Endothelial cell of hepatic sinusoid (primary cell): ENCODE measurements around the gene IGF1.

Experiments used
- in situ Hi-C: cut with HindIII; loops from 2 replicates; pipeline ENCODE4 v1.10.0; 2017; ENCODE audit warnings: low sequenced_read_pairs

The IGF1 gene

GRCh38 chr12:102498471-102498870, 18.1 kb upstream of the IGF1 start:
- in situ Hi-C loops = no loop called here

DNA sequence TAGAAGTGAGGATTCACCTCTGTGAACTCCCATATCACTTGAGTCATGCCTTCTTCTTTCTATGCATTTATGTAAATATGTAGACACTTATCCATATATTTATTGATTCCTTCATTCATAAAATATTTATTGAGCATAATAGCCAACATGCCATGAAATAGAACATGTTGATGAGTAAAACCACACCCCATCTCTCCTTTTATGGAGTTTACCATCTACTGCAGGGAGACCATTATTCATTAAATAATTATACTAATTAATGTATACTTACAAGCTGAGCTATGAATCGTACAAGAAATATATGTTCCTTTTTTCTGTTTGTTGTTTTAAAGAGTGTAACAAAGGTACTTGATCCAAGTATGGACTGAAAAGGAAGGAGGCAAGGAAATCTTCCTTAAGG, 17.4 kb upstream of the IGF1 start:
- in situ Hi-C loops = no loop called here

DNA sequence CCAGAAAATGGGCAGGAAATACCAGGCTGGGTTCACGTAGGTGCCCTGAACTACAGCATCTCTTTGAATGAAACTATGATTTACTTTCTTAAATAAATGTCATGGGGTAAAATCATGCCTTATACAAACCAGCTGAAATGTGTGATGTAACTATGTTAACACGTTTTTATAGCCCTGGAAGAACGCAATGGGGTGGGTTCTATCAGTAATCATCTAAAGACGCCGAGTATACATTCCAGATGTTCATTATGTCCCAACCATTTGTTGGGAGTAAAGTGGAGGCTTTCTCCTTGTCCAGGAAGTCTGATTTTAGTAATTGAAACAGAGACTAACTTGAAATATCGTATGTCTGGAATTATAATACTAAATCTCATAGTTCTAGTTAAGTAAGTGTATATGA, 16.2 kb upstream of the IGF1 start:
- in situ Hi-C loops = no loop called here

DNA sequence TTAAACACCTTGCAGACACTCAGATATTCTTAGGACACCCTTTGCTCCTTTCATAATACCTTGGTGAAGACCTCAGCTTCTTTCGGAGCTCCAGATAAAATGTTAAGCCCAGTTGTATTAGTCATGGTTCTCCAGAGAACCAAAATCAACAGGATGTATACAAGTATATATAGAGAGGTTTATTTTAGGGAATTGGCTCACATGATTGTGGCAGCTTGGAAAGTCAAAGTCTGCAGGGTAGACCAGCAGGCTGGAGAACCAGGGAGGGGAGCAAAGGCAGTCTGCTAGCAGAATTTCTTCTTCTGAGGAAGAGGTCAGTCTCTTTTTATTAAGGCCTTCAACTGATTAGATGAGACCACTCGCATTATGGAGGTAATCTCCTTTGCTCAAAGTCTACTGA, 6.9 kb upstream of the IGF1 start:
- in situ Hi-C loops = no loop called here

DNA sequence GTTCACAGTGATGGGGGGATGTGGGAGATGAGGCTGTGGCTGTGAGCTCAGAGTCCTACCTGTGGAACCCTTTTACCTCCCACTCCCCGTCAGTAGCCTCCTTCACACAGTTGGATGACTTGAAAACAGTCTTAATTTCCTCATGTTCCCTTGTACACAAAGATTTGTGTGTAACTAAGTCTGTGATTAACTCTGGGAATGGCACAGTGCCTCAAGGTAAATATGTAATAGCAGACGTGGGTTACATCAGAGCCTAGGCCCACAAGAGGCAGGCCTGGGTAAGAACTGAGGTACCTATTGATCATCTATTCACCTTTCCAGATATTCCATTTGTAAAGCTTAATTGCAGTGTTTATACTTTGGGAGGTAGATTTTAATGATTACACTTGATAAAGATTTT, 5.8 kb upstream of the IGF1 start:
- in situ Hi-C loops = no loop called here

DNA sequence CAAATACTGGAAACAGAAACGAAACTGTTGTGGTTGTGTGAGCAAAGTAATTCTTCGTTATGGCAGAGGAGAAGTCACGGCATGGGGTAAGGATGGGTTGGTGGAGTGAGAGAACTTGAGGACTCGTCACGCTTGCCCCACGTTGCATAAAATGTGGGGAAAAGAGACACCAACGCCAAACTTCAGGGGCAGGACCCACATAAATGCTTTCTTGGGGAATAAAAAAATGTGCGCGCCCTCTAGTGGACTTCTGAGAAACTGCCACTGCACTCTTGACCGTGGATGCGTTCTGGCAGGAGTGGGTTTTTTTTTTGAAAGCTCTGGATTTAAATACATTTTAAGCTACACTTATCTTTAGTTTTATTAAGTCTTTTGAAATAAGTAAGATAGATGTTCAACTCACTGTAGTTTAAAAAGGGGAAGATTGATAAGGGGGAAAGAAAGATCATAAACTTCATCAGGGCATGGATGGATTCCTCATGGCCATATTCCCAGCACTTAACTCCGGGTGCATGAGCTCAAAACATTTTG, 4.1 kb upstream of the IGF1 start:
- in situ Hi-C loops = no loop called here

GRCh38 chr12:102484017-102484416, 3.7 kb upstream of the IGF1 start:
- in situ Hi-C loops = no loop called here

DNA sequence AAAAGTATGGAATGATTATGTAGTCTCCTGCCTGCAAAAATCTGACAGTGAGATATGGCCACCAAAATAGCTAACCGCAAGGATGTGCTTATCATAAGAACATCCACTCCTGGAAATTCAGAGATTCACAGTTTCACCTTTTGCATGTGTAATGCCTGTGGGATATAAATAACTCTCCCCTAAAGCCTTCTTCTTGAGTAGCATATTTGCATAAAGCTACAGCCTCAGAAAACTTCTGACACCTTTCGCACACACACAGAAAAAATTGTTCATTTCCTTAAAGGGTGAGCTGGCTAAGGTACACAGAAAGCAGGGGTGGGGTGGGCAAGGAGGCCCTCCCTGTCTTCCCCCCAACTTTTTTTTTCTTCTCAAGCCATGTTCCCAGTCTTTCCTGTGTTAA, 3.1 kb upstream of the IGF1 start:
- in situ Hi-C loops = no loop called here

DNA sequence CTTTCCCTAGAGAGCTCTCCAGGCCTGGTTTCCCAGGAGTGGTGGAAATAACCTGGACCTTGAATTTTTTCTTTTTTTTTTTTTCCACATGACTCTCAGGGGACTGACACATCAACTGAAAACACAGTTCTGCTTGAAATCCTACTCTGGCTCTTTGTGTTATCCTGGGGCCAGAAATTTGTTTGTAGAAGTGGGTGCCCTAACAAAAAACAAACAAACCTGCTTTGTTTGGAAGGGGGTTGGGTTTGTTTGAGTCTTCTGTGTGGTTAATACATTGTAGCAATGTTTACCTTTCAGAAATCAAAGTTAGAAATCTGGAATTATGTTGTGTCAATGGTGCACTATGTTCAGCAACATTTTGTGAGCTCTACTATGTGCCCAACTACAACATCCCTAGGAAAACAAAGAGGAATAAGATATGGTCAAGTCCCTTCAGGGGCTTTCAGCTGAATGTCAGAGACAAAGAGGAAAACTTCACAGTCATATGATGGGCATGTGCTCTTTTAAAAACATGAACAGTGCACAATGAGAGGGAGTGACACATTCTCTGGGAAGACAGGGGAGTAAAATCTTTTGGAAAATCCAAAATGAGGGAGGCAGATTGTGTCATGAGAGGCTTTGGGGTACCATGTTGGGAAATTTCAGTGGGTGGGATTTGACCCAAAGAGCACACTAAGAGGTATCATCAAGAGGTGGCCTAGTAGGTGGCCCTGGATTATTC, 1.5 kb upstream of the IGF1 start:
- in situ Hi-C loops = no loop called here

DNA sequence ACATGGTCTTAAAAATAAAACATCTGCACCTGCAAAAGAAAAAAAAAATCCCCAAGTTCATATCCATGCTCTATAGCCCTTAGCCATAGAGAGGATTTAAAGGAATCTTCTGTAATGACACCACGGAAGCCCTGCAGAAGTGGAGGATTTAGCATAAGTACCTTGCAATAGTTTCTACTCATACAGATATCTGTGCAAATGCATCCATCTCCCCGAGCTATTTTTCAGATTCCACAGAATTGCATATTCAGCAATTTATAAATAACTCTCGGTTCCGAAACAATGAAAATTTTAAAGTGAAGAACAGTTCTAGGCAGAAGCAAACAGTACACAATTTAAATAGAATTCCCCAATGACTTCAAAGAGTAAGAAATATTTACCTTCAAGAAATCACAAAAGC, 424 bp downstream of the IGF1 start:
- in situ Hi-C loops = no loop called here

DNA sequence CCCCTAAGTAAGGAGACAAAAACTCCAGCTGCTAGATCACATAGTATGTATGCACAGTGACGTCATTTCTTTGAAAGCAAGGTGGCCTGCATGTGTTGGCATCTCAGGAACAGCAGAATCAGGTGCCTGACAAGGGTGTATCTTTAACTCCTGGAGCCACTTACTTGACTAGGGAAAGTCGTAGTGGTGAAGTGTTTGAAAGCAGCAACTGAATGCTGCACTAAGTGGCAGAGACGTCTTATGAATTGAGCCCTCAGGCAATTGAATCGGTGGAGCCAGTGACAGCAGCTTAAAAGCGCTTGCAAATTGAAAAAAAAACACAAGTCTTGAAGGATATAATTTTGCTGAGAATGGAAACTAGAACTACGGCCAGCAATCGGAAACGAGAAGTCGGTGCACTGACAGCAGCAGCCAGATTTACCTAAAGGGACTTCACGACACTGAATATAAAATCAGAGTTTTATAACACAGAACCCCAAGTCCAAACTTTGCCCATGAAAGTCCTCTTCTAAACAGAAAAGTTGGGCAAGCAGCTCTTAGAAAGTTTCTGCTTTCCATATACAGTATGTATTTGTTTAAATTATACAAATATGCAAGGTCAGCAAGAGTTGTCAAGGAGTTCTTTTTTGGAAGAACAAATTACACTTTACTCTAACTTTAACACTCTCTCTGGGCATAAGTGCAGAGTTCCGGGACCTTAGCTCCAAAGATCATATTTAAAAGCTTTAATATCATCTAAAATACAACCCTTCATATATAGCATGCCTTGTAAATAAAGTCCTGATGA, 1.1 kb downstream of the IGF1 start:
- in situ Hi-C loops = no loop called here

- in situ Hi-C loops = no loop called here
Observed at GRCh38 chr12:102478405-102479098, 1.8 kb downstream of the IGF1 start.

DNA sequence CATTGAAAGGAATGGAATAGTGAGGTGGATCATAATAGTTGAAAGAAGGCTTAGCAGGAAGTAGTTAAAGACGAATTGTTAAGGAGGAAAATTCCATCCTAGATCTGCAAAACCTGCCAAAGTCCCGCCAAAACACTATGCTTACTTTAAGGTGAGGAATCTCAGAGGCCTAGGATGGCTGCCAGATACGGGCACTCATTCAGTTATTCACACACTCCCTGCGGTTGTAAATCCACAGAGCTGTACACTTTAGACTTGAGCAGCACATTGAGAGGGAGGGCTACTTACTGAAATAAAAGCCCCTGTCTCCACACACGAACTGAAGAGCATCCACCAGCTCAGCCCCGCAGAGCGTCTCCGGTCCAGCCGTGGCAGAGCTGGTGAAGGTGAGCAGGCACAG, 5.0 kb downstream of the IGF1 start:
- in situ Hi-C loops = no loop called here

- in situ Hi-C loops = no loop called here
Observed at GRCh38 chr12:102474438-102475064, 5.8 kb downstream of the IGF1 start.

- in situ Hi-C loops = no loop called here
Observed at GRCh38 chr12:102472496-102472895, 7.9 kb downstream of the IGF1 start.

DNA sequence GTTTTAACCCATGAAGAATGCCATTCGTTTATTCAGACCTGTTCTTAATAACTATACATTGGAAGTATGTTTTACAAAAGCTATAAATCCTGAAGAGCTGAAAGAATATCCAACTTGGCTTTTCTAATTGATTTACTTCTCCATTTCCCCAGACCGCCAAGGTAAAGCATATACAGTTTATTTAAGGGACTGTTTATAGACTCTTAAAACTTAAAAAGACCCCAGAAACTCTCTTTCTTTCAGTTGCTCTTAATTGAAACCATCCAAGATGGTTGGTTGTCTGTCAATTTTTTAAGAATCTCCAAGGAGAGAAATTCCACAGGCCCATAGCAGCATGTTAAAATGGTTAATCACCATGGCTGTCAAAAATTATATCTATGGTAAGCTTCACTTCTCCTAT, 8.8 kb downstream of the IGF1 start:
- in situ Hi-C loops = no loop called here

DNA sequence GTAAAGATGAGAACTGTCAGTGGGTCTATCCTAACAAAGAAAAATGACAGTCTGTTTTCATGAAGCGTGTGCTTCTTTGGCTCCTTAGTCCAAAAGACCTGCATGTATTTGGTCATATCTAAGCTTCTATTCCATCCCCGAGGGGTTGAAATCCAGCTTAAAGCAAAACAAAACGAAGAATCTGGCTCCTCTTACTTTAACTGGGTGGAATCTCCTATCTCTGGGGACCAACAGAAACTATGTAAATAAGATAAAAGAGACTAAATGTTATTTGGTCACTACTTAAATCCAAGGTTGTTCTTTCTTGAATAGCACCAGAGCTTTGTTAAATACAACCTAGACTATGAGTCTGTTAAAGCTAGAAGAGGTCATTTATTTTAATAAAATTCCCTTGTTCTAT, 9.4 kb downstream of the IGF1 start:
- in situ Hi-C loops = no loop called here

- in situ Hi-C loops = no loop called here
Observed at GRCh38 chr12:102468261-102468915, 12.0 kb downstream of the IGF1 start.

DNA sequence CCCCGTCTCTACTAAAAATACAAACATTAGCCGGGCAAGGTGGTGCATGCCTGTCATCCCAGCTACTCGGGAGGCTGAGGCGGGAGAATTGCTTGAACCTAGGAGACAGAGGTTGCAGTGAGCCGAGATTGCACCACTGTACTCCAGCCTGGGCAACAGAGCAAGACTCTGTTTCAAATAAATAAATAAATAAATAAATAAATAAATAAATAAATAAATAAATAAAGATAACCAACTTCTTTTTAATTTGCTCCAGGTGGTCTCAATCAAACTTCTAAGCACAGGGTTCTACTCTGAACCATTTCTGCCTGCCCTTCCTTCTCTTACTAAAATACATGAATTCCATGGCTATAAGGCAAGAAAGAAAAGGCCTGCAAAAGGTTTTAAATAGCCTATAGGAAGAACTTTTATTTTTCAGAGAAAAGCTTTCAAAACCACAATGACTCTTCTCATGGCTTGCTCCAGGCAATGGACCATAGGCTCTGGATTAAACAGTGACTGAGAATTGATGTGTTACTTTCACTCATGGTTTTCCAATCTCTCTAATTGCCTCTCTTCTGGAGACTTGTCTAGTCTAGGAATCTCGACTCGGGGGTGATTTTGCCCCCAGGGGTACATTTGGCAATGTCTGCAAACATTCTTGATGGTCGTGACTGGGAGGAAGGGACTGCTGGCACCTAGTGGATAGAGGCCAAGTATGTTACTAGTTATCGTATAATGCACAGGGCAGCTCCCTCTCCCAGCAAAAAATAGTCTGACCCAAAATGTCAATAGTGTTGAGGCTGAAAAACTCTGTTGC, 14.4 kb downstream of the IGF1 start:
- in situ Hi-C loops = no loop called here

DNA sequence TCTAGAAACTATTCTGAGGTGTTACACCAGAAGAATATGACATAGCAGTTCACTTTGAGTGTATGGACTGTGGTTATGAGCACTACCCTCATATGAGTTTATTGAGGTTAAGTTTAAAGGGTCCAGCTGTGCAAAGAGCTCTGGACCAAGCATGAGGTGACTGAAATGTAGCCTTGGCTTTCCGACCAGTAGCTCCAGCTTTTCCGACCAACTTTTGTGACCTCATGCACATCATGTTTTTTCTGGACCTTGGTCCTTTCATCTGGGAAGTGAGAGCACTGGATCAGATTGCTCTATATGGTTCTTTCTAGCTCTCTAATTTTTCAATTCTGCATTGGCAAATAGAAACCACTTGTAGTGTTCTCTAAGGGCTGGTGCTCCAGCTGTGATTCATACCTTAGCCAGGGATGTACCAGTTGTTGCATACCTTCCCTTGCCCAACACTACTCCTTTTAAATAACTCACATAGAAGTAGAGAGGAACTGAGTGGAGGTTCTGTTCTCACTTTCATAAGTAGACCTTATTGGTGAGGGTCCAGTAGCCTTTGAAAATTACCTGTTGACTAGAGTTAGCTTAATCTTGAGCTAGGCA, 16.6 kb downstream of the IGF1 start:
- in situ Hi-C loops = no loop called here
